Right ventricle myocardium superior (tissue), 1 donor: ENCODE data around the gene TMCC1. TPM values are rescaled to one million over a fixed set of nuclear protein-coding genes. Genes with fewer than 3 reads are reported as not detected.
A peak's percentile ranks its signal among the peaks of the same experiment; 100 is the strongest.

Experiments
- ATAC-seq: fragments of 200-7000 bp; cut with Tn5 transposase; one replicate; pipeline ENCODE4 v1.9.1; 2020; ENCODE audit warnings: mild to moderate bottlenecking; ENCODE audit not compliant: poor library complexity
- DNase-seq: peaks from one replicate; pipeline ENCODE4 v3.0.0-alpha.2; 2020
- intact Hi-C: fragments of 100-400 bp; cut with DNase I; formaldehyde crosslinking; loops from one replicate; pipeline ENCODE4 v1.11.2; 2022
- total RNA-seq: library from RNA; stranded (reverse); fragmentation: NEBNext Ultra II Directional; extraction: Animal tissue kit (Norgen Biotek cat#: 25700); gene quantifications from one replicate; pipeline ENCODE4 v1.2.1, GENCODE V29; 2021
- donor health status: DM: no; HTN: yes; CAD: no; lungs with severe emphysema.

The TMCC1 gene
- total RNA-seq, 1 donor from 2014 or later = 26.2 TPM

- ATAC-seq (no peak), DNase-seq (no peak)
- intact Hi-C loops = no loop called here
Observed at GRCh38 chr3:129673897-129674797, 219.4 kb downstream of the TMCC1 start.

GRCh38 chr3:129673012-129673411 is 220.5 kb downstream of the TMCC1 start:
- DNase-seq (no peak), ATAC-seq (peak; percentile 81)

GRCh38 chr3:129672412-129672811 is 221.1 kb downstream of the TMCC1 start:
- DNase-seq (no peak), ATAC-seq (no peak)
- intact Hi-C loops = no loop called here

More at GRCh38 chr3:129673012-129673411, 220.5 kb downstream of the TMCC1 start:
- intact Hi-C loops = no loop called here

GRCh38 chr3:129665024-129665768 is 228.3 kb downstream of the TMCC1 start:
- DNase-seq (no peak), ATAC-seq (peak; percentile 25)
- intact Hi-C loops = no loop called here

- ATAC-seq (peak; percentile 69), DNase-seq (no peak)
- intact Hi-C loops = no loop called here
Observed at GRCh38 chr3:129663930-129664646, 229.4 kb downstream of the TMCC1 start.

- no peak for ATAC-seq
- intact Hi-C loops = no loop called here
- DNase-seq = no peak
Observed at GRCh38 chr3:129663045-129663446, 230.5 kb downstream of the TMCC1 start.

DNA sequence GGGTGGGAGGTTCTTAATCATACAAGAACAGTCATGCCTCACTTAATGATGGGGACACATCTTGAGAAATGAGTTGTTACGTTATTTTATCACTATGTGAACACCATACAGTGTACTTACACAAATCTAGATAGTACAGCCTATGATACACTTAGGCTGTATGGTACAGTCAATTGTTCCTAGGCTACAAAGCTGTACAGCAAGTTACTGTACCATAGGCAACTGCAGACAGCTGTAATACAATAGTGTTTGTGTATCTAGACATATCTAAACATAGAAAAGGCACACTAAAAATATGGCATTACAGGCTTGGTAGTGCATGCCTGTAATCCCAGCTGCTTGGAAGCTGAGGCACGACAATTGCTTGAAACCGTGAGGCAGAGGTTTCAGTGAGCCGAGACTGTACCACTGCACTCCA is 231.3 kb downstream of the TMCC1 start:
- DNase-seq = no peak
- ATAC-seq = peak; percentile 19
- intact Hi-C loops = no loop called here

DNA sequence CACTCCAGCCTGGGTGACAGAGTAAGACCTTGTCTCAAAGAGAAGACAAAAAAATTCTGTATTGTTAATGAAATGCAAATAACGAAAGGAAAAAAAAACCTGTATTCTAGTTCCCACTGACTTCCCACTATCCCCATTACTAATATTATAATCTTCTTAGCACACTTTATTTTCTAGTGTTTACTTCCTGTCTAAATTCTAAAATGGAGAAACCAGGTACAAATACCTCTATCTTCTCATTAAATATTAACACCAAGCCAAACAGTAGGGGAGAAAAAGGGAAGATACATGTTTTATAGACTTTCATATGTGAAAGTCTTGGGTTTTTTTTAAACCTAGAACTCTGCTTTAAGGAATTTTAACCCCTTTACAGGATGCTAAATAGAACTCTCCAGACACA is 231.7 kb downstream of the TMCC1 start:
- DNase-seq = no peak
- ATAC-seq = no peak
- intact Hi-C loops = no loop called here

GRCh38 chr3:129658110-129658843 is 235.2 kb downstream of the TMCC1 start:
- DNase-seq = no peak
- intact Hi-C loops = no loop called here

GRCh38 chr3:129657261-129658046 is 236.1 kb downstream of the TMCC1 start:
- ATAC-seq = peak; percentile 46
- intact Hi-C loops = no loop called here

More at GRCh38 chr3:129658110-129658843, 235.2 kb downstream of the TMCC1 start:
- ATAC-seq = no peak

DNA sequence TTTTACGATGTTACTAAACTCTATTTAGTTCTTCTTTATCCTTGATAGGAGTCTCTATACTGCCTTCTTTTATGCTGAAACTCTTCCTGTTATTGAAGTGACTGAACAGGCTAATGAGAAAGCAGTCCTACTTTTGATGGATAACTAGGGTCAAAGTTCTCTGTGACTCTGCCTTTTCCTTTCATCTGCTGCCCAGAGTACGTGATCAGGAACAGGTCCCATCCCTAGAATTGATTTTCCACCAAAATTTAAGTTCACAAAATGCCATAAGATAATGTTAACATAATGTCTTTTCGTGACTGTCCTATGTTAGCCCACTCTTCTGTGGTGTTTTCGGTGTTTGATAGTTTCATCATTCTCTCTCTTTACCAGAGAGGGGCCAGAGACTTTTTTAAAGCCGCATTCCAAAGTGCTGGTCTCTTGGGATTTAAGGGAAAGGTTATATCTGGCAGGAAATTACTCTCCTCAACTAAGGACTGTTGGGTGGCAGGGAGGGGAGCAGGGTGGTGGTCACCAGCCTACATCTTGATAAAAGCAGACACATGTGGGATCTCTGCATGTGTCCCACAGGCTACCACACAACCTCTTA is 236.8 kb downstream of the TMCC1 start:
- no peak for ATAC-seq
- no peak for DNase-seq
- intact Hi-C loops = no loop called here

More at GRCh38 chr3:129657261-129658046, 236.1 kb downstream of the TMCC1 start:
- no peak for DNase-seq

DNA sequence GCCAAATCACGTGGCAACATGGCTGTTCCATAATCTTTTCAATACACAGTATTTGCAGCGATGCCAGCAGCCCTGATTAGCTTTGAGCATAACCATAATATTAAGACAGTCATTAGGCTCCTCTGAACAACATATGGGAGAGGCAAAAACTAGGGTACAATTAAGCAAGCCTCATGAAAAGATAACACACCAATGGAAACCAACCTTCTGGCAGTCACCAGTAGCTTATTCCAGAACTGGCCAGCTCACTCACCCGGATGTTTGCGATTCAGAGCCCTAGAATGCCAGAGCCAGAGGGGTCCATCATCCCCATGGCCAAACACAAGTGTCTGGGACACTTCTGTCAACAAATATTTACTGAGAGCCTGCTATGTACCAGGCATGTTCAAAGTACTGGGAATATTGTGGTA is 238.2 kb downstream of the TMCC1 start:
- DNase-seq (no peak), ATAC-seq (no peak)
- intact Hi-C loops = no loop called here

DNA sequence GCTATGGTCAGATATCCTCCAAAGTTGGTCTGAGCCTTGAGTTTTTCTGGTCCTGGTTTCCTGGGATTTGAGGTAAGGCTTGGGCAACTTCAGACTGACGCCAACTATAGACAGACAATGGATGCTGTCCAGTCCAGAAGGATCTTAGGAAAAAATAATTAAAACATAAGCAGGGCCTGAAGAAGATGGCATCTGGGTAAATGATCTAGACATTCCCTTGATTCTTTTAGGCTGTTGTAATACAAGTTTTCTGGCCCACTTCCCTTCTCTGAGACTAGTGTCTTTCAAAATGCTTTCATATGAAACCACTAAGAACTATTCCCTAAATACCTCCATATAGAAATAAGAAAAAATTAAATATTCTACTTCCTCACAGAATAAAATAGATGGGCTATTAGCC is 239.4 kb downstream of the TMCC1 start:
- no peak for ATAC-seq
- intact Hi-C loops = no loop called here
- no peak for DNase-seq

DNA sequence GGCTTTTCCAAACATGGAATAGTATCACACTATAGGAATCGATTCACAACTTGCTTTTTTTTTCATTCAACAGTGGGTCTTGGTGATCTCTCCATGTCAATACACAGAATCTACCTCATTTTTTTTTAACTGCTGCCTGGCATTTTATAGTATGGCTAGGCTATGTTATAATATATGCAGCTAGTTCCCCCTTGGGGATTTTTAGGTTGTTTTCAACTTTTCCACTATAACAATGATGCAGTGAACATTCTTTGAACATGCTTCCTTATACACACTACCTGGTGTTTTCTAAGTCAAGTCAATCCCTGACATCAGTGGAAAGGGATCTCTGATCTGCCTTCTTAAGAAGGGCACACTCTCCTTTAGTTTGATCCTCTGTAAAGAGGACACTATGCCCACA is 240.5 kb downstream of the TMCC1 start:
- intact Hi-C loops = no loop called here

DNA sequence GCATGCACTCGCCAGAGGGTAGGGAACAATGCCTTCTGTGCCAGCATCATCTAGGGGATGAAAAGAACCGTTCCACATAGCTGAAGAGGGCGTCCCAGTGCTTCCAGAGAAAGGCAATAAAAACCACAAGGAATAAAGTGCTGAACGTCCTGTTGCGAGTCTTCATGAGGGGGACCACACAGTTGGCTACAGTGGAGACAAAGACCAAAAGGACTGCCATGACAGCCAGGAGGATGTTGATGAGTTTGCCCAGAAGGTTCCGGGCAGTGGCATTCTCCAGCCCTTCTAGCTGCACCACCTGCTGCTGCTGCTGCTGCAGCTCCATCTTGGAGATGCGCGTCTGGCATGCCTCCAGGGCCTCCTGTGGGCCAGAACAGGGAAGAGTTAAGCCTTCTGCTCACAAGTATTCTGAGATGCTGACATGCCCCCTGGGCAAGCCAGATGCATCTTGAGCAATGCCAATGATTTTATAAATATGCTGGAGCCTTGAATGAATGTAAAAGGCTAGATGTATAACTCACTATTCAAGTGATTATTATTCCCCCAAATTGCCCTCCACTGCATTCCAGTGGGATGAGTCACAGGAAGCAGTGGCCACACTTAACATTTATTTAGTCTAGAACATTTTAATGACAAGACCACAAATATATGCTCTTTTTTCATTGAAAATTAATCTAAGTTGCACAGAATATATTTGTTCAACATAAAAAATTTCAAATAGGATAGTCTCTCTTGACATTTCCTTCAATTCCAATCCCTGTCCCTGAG is 241.9 kb downstream of the TMCC1 start:
- intact Hi-C loops = loop anchor here (2.0 kb wide), 1 partner anchor 173 kb away; no protein-coding TSS in a partner anchor
- DNase-seq = no peak
- ATAC-seq = no peak

More for the DNA sequence above, 240.5 kb downstream of the TMCC1 start:
- no peak for ATAC-seq
- no peak for DNase-seq

GRCh38 chr3:129650256-129650872 is 243.1 kb downstream of the TMCC1 start:
- DNase-seq (no peak), ATAC-seq (peak; percentile 83)
- intact Hi-C loops = loop anchor here (2.0 kb wide), 1 partner anchor 174 kb away; no protein-coding TSS in a partner anchor
